ENCODE measurements around the gene FNDC11. TPM values are rescaled to one million over a fixed set of nuclear protein-coding genes. Genes with fewer than 3 reads are reported as not detected.

FNDC11 gene
- total RNA-seq, 1 experiment from 2014 or later, result 0.48 TPM

DNA sequence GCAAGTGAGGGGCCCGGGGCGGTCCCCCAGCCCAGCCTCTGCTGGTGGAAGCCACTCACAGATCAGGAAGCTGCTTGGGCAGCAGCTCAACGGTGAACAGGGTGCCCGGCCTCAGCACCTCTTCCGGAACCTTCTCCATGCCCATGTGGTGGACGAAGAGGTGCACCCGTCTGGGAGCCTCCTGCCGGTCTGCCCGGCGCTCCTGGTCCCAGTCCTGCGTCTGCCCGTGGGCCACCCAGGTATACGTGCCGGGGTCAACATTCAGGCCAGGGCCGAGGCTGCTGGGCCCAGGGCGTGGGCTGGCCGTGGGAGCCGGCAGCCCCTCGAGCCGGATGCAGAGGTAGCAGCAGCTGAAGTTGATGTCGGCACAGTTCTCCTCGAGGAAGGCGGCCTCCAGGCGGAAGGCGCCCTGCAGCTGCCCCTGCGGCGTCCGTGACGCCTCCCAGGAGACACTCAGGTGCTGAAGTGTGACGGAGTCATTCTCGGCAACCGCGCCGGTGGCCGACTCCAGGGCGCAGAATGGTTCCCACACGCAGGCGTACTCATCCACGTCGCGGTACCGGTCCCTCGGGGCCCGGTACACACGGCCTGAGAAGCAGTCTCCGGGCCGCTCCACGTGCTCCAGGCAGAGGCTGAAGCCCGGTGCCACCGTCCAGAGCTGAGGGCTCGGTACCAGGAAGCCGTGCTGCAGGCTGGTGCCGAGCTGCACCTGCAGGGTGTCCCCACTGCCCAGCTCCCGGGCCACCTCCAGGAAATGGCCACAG lies 8.7 kb downstream of the FNDC11 start:
- H3K9me3 ChIP-seq (ENCODE audit: low read length), result no peaks in the 10 kb centered on the region
- H3K9ac ChIP-seq (ENCODE audit: low read length), result no peak overlapping the region
- H3K9me2 ChIP-seq (replicated peaks; ENCODE audit: insufficient read depth, low read length), result no peaks in the 10 kb centered on the region
- H3K4me2 ChIP-seq (ENCODE audit: low read depth, low read length, poor library complexity, severe bottlenecking), result no peak overlapping the region
- H3K27ac ChIP-seq (ENCODE audit: low read length), result no peak overlapping the region
- no peaks in the 10 kb centered on the region for H3K36me3 ChIP-seq (ENCODE audit: insufficient read depth, low read length)
- no peaks in the 10 kb centered on the region for H3K4me1 ChIP-seq (ENCODE audit: low read length)
- no peak overlapping the region for H2AFZ ChIP-seq (ENCODE audit: low read length)
- H3K79me2 ChIP-seq (ENCODE audit: low read length), result no peaks in the 10 kb centered on the region
- no peak for DNase-seq
- H4K20me1 ChIP-seq (ENCODE audit: insufficient read depth, low read depth, low read length), result no peaks in the 10 kb centered on the region
- no peak overlapping the region for H3K4me3 ChIP-seq (ENCODE audit: low read length)
- H3K27me3 ChIP-seq (ENCODE audit: low read length), result no peaks in the 10 kb centered on the region

DNA sequence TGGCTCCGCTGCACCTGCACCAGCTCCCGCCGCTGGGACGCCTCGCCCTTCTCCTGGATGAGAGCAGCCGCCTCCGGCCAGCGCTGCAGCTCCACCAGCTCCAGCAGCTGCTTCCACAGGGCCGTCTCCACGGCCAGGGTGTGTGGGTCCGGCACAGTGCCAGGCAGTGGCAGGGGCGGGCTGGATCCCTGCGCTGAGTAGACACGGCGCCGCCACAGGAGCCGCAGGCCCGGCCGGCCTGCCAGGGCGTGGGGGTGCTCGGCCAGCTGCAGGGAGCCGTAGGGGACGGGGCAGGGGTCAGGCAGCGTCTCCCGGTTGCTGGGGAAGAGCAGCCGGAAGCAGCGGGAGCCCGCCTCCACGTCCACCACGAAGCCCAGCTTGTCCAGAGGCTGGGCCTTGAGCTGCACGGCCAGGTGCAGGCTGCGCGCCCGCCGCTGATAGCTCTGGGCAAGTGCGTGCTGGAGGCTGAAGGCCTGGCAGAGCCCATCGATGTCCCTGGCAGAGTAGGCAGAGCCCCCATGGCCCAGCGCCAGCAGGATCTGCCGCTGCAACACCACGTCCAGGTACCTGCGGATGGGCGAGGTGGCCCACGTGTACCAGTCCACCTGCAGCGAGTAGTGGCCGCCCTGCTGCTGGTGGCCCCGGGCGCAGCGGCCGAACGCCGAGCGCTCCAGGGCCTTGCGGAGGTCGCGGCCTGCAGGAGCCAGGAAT lies 9.4 kb downstream of the FNDC11 start:
- Histone ChIP-seq H3K9ac (ENCODE audit: low read length) (no peak overlapping the region), H3K27ac (ENCODE audit: low read length) (no peak overlapping the region), H3K4me1 (ENCODE audit: low read length) (no peaks in the 10 kb centered on the region), H3K4me3 (ENCODE audit: low read length) (no peak overlapping the region), H4K20me1 (ENCODE audit: insufficient read depth, low read depth, low read length) (no peaks in the 10 kb centered on the region), H3K9me3 (ENCODE audit: low read length) (no peaks in the 10 kb centered on the region), H3K9me2 (replicated peaks; ENCODE audit: insufficient read depth, low read length) (no peaks in the 10 kb centered on the region), H3K27me3 (ENCODE audit: low read length) (no peaks in the 10 kb centered on the region), H3K79me2 (ENCODE audit: low read length) (no peaks in the 10 kb centered on the region), H2AFZ (ENCODE audit: low read length) (no peak overlapping the region), H3K4me2 (ENCODE audit: low read depth, low read length, poor library complexity, severe bottlenecking) (no peak overlapping the region), H3K36me3 (ENCODE audit: insufficient read depth, low read length) (no peaks in the 10 kb centered on the region)
- DNase-seq, result no peak

DNA sequence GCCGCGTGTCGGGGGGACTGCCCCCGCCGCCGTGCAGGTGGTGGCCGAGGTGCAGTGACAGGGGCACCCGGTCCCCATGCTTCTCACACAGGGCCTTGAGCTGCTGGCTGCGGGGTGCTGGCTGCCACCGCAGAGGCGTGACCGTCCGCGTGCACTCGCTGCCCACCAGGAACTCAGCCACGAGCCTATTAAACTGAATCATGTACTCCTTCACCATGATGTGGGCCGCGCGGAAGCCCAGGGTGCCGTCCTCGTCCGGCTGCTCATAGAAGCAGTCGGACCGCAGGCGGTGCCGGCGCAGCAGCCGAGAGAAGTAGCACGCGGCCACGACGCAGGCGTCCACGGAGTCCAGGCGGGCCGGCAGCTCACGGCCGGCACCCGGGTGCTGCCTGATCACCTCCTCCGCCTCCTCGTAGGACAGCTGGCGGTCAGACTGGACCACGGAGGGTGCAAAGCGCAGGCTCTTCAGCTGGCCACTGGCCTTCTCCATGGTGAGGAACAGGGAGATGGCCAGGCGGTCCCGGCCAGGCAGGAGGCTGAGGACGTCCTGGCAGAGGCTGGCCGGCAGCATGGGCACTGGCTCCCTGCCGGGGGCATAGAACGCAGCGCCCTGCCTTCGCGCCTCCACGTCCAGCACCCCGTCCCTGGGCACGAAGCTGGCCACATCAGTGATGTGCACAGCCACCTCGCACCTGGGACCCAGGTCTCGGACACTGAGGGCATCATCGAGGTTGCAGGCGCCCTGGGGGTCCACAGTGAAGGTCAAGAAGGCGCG lies 10.3 kb downstream of the FNDC11 start:
- Histone ChIP-seq H3K9me2 (replicated peaks; ENCODE audit: insufficient read depth, low read length) (no peaks in the 10 kb centered on the region), H3K27me3 (ENCODE audit: low read length) (no peaks in the 10 kb centered on the region), H3K4me1 (ENCODE audit: low read length) (no peaks in the 10 kb centered on the region), H3K9ac (ENCODE audit: low read length) (no peak overlapping the region), H2AFZ (ENCODE audit: low read length) (no peak overlapping the region), H3K36me3 (ENCODE audit: insufficient read depth, low read length) (no peaks in the 10 kb centered on the region), H4K20me1 (ENCODE audit: insufficient read depth, low read depth, low read length) (0 out of 2 replicates have a peak, but pooled peaks cover under 1% of the 10 kb centered on the region), H3K79me2 (ENCODE audit: low read length) (no peaks in the 10 kb centered on the region), H3K27ac (ENCODE audit: low read length) (no peak overlapping the region), H3K4me2 (ENCODE audit: low read depth, low read length, poor library complexity, severe bottlenecking) (no peak overlapping the region), H3K9me3 (ENCODE audit: low read length) (no peaks in the 10 kb centered on the region), H3K4me3 (ENCODE audit: low read length) (no peak overlapping the region)
- no peak for DNase-seq

DNA sequence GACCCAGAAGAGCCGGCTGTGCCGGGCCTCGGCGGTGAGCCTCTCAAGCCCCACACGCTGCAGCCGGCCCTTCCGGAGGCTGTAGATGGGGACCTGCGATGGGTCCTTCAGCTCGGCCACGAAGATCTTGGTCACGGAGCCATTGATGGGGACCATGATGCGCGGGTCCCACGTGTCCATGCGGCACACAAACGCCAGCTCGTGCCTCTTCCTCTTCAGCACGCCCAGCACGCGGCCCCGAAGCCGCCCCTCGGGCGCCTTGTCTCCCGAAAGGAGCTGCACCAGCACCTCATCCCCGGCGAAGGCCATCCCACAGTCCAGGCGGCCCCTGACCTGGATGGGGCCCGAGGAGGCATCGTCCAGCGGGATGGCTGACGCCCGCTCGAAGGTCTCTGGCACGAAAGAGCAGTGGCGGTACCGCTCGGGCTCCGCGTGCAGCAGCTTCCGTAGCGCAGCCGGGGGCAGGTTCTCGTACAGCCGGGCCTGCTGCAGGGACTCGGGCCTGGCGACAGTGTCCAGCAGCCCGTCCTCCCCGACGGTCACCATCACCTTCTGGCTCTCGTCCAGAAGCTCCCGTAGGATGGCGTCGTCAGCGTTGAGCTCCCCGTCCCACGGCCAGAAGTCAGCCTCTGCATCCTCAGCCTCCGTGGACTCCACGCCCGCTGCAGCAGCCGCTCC lies 11.2 kb downstream of the FNDC11 start:
- H3K9me3 ChIP-seq (ENCODE audit: low read length), result no peaks in the 10 kb centered on the region
- H3K79me2 ChIP-seq (ENCODE audit: low read length), result no peaks in the 10 kb centered on the region
- H3K9ac ChIP-seq (ENCODE audit: low read length), result no peak overlapping the region
- 0 out of 2 replicates have a peak, but pooled peaks cover 3% of the 10 kb centered on the region for H4K20me1 ChIP-seq (ENCODE audit: insufficient read depth, low read depth, low read length)
- no peaks in the 10 kb centered on the region for H3K9me2 ChIP-seq (replicated peaks; ENCODE audit: insufficient read depth, low read length)
- no peak overlapping the region for H3K4me2 ChIP-seq (ENCODE audit: low read depth, low read length, poor library complexity, severe bottlenecking)
- H2AFZ ChIP-seq (ENCODE audit: low read length), result no peak overlapping the region
- no peaks in the 10 kb centered on the region for H3K4me1 ChIP-seq (ENCODE audit: low read length)
- H3K36me3 ChIP-seq (ENCODE audit: insufficient read depth, low read length), result no peaks in the 10 kb centered on the region
- no peak overlapping the region for H3K27ac ChIP-seq (ENCODE audit: low read length)
- DNase-seq, result no peak
- no peaks in the 10 kb centered on the region for H3K27me3 ChIP-seq (ENCODE audit: low read length)
- no peak overlapping the region for H3K4me3 ChIP-seq (ENCODE audit: low read length)

DNA sequence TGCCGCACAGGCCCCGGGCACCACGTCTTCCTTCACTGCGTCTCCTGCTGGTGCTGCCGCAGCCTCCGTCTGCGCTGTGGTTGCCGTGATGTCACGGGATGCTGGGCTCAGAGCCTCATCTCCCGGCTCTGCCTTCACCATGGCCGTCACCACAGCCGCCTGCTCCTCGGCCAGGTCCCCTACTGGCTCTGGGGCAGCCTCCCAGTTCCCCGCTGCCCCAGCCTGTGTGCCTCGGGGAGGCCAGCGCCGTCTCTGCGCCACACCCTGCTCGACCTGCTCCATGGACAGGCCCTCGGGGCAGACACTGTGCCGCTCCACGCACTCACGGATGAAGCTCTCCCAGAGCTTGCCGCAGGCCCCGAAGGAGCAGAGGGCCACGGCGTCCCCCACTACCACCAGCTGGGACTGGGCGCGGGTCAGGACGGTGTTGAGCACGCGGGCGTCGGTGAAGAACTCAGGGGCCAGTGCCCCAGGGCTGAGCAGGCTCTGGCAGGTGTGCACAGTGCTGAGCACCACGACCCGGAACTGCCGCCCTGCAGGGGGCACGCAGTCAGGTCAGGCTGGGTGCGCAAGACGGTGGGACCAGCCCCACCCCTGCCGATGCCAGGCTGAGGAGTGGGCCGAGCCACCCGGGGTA lies 11.9 kb downstream of the FNDC11 start:
- Histone ChIP-seq H3K4me2 (ENCODE audit: low read depth, low read length, poor library complexity, severe bottlenecking) (no peak overlapping the region), H3K9me2 (replicated peaks; ENCODE audit: insufficient read depth, low read length) (no peaks in the 10 kb centered on the region), H3K27me3 (ENCODE audit: low read length) (no peaks in the 10 kb centered on the region), H3K9ac (ENCODE audit: low read length) (no peak overlapping the region), H3K27ac (ENCODE audit: low read length) (no peak overlapping the region), H3K4me1 (ENCODE audit: low read length) (no peaks in the 10 kb centered on the region), H3K36me3 (ENCODE audit: insufficient read depth, low read length) (no peaks in the 10 kb centered on the region), H3K9me3 (ENCODE audit: low read length) (no peaks in the 10 kb centered on the region), H3K79me2 (ENCODE audit: low read length) (no peaks in the 10 kb centered on the region), H3K4me3 (ENCODE audit: low read length) (no peak overlapping the region), H2AFZ (ENCODE audit: low read length) (no peak overlapping the region), H4K20me1 (ENCODE audit: insufficient read depth, low read depth, low read length) (0 out of 2 replicates have a peak, but pooled peaks cover 3% of the 10 kb centered on the region)
- no peak for DNase-seq

DNA sequence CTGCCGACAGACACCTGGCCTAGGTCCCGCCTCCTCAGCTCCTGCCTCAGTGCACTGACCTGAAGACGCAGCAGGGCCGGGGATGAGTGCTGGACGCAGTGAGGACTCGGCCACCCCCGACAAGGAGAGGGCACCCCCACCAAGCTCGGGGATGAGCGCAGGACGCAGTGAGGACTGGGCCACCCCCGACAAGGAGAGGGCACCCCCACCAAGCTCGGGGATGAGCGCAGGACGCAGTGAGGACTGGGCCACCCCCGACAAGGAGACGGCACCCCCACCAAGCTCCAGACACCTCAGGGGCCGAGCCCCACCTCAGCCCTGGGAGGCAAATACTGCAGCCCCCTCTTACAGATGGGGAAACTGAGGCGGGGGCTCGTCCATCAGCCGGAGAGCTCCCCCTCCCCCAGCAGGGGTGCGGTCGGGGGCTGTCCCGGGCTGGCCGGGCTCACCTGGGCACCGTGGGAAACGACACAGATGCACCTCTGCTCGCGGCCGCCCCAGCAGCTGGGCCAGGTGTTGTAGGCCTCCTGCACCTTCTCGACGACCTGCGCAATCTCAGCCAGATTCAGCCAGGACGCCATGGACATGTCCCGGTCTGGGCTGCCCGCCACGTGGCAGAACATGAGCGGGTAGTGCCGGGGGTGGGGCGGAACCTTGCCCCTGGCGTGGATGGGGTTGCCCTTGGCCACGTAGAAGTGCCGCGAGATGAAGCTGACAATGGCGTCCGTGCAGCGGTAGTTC lies 12.6 kb downstream of the FNDC11 start:
- H4K20me1 ChIP-seq (ENCODE audit: insufficient read depth, low read depth, low read length), result 0 out of 2 replicates have a peak, but pooled peaks cover 3% of the 10 kb centered on the region
- H2AFZ ChIP-seq (ENCODE audit: low read length), result no peak overlapping the region
- no peaks in the 10 kb centered on the region for H3K4me1 ChIP-seq (ENCODE audit: low read length)
- no peak for DNase-seq
- H3K27me3 ChIP-seq (ENCODE audit: low read length), result no peaks in the 10 kb centered on the region
- no peak overlapping the region for H3K4me2 ChIP-seq (ENCODE audit: low read depth, low read length, poor library complexity, severe bottlenecking)
- no peaks in the 10 kb centered on the region for H3K9me3 ChIP-seq (ENCODE audit: low read length)
- no peak overlapping the region for H3K27ac ChIP-seq (ENCODE audit: low read length)
- H3K79me2 ChIP-seq (ENCODE audit: low read length), result no peaks in the 10 kb centered on the region
- H3K9ac ChIP-seq (ENCODE audit: low read length), result no peak overlapping the region
- H3K36me3 ChIP-seq (ENCODE audit: insufficient read depth, low read length), result no peaks in the 10 kb centered on the region
- H3K9me2 ChIP-seq (replicated peaks; ENCODE audit: insufficient read depth, low read length), result no peaks in the 10 kb centered on the region
- no peak overlapping the region for H3K4me3 ChIP-seq (ENCODE audit: low read length)

DNA sequence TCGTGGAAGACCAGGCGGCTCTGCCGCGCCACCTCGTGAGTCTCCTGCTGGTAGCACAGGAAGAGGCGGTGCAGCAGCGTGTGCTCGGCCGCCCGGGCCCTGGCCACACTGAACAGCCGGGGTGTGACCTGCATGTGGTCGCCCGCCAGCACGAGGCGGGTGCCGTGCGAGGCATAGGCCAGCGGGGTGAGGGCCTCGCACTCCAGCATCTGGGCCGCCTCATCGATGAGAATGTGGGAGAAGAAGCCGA lies 13.1 kb downstream of the FNDC11 start:
- Histone ChIP-seq H4K20me1 (ENCODE audit: insufficient read depth, low read depth, low read length) (0 out of 2 replicates have a peak, but pooled peaks cover 3% of the 10 kb centered on the region), H3K27me3 (ENCODE audit: low read length) (no peaks in the 10 kb centered on the region), H3K27ac (ENCODE audit: low read length) (no peak overlapping the region), H2AFZ (ENCODE audit: low read length) (no peak overlapping the region), H3K36me3 (ENCODE audit: insufficient read depth, low read length) (no peaks in the 10 kb centered on the region), H3K79me2 (ENCODE audit: low read length) (no peaks in the 10 kb centered on the region), H3K4me1 (ENCODE audit: low read length) (no peaks in the 10 kb centered on the region), H3K4me2 (ENCODE audit: low read depth, low read length, poor library complexity, severe bottlenecking) (no peak overlapping the region), H3K4me3 (ENCODE audit: low read length) (no peak overlapping the region), H3K9me2 (replicated peaks; ENCODE audit: insufficient read depth, low read length) (no peaks in the 10 kb centered on the region), H3K9ac (ENCODE audit: low read length) (no peak overlapping the region), H3K9me3 (ENCODE audit: low read length) (no peaks in the 10 kb centered on the region)
- no peak for DNase-seq

Measured in Karpas-422 (cell line).